HuH-7.5 (cell line): ENCODE data around the gene IER3.
"Not testable (repeated sequence)": the region's sequence is repeated elsewhere in the genome, so short reads cannot be mapped to it uniquely, and the experiment has no call there.

Experiments
- DNase-seq: peaks from one replicate; pipeline ENCODE4 v3.0.0; 2011; ENCODE audit warnings: low spot score

Gene IER3

GRCh38 chr6:30723843-30724741 is 20.3 kb downstream of the IER3 start:
- not testable (repeated sequence) for DNase-seq

- DNase-seq, result not testable (repeated sequence)
Measured at GRCh38 chr6:30723159-30723842, 21.0 kb downstream of the IER3 start.

- peak; percentile 33 for DNase-seq
Measured at GRCh38 chr6:30722280-30723112, 21.9 kb downstream of the IER3 start.

GRCh38 chr6:30722025-30722279 is 22.4 kb downstream of the IER3 start:
- DNase-seq, result not testable (repeated sequence)

GRCh38 chr6:30721198-30722024 is 22.9 kb downstream of the IER3 start:
- peak; percentile 50 for DNase-seq

- peak; percentile 39 for DNase-seq
Measured at GRCh38 chr6:30720738-30721197, 23.6 kb downstream of the IER3 start.

GRCh38 chr6:30719791-30720737 is 24.3 kb downstream of the IER3 start, which contains the start of gene TUBB:
TUBB (plus strand) TSS chr6:30720352; CDS start chr6:30720507, 155 bp downstream.
- peak; percentile 83 for DNase-seq

GRCh38 chr6:30719356-30719755 is 25.0 kb downstream of the IER3 start:
- no peak for DNase-seq

GRCh38 chr6:30717845-30718720 is 26.3 kb downstream of the IER3 start:
- not testable (repeated sequence) for DNase-seq

- peak; percentile 84 for DNase-seq
Measured at GRCh38 chr6:30717129-30717844, 27.1 kb downstream of the IER3 start, which contains the start of gene MDC1. MDC1 (minus strand) TSS chr6:30717281; CDS start chr6:30715175, 2,106 bp downstream.

- DNase-seq, result no peak
Measured at GRCh38 chr6:30716879-30717128, 27.5 kb downstream of the IER3 start.

GRCh38 chr6:30714263-30714662 is 30.1 kb downstream of the IER3 start:
- DNase-seq, result no peak

GRCh38 chr6:30712441-30712945 is 31.9 kb downstream of the IER3 start:
- no peak for DNase-seq

GRCh38 chr6:30711758-30712380 is 32.5 kb downstream of the IER3 start:
- no peak for DNase-seq

- no peak for DNase-seq
Measured at GRCh38 chr6:30709101-30709868, 35.1 kb downstream of the IER3 start.

GRCh38 chr6:30707281-30707850 is 37.0 kb downstream of the IER3 start:
- no peak for DNase-seq

- DNase-seq, result no peak
Measured at GRCh38 chr6:30705620-30706019, 38.7 kb downstream of the IER3 start.
